Neural cell (in vitro differentiated cells): ENCODE results near the gene ADGRG6. TPM values are rescaled to one million over a fixed set of nuclear protein-coding genes. Genes with fewer than 3 reads are reported as not detected.

ENCODE experiments used
- H2AFZ ChIP-seq: fragments of 200-600, 300-800 bp; sonication (generic), shearing (Covaris generic); 2 replicates; pipeline ENCODE4 v1.6.0; 2014; ENCODE audit warnings: low read depth, mild to moderate bottlenecking, antibody characterized with exemption, low read length, moderate library complexity
- H3F3A ChIP-seq: fragments of 200-600 bp; shearing (Covaris generic); 2 replicates; pipeline ENCODE4 v1.6.1; 2016; ENCODE audit warnings: mild to moderate bottlenecking, moderate library complexity, mixed read lengths, antibody characterized with exemption, low read length; ENCODE audit not compliant: insufficient read depth, poor library complexity, severe bottlenecking
- H3K27ac ChIP-seq: fragments of 200-600, 300-800 bp; sonication (generic), shearing (Covaris generic); 2 replicates; pipeline ENCODE4 v1.5.1; 2014; ENCODE audit warnings: mild to moderate bottlenecking, low read length, moderate library complexity
- H3K27me3 ChIP-seq: fragments of 300-800, 200-600 bp; sonication (generic), shearing (Covaris generic); 2 replicates; pipeline ENCODE4 v1.6.0; 2014; ENCODE audit warnings: mild to moderate bottlenecking, low read depth, low read length, moderate library complexity; ENCODE audit not compliant: insufficient read depth
- H3K36me3 ChIP-seq: fragments of 300-800, 200-600 bp; sonication (generic), shearing (Covaris generic); 2 replicates; pipeline ENCODE4 v1.5.1; 2014; ENCODE audit warnings: mild to moderate bottlenecking, antibody characterized with exemption, low read length, moderate library complexity; ENCODE audit not compliant: insufficient read depth
- H3K4me2 ChIP-seq: fragments of 300-800, 200-600 bp; sonication (generic), shearing (Covaris generic); 2 replicates; pipeline ENCODE4 v1.6.0; 2014; ENCODE audit warnings: mild to moderate bottlenecking, low read length
- H3K4me3 ChIP-seq: fragments of 300-800, 200-600 bp; sonication (generic), shearing (Covaris generic); 2 replicates; pipeline ENCODE4 v1.5.1; 2014; ENCODE audit warnings: mild to moderate bottlenecking, low read length, moderate library complexity
- H3K79me2 ChIP-seq: fragments of 200-600 bp; shearing (Covaris generic); replicated peaks from 2 replicates; pipeline ENCODE4 v1.6.0; 2014; ENCODE audit warnings: mild to moderate bottlenecking, low read length, moderate library complexity; ENCODE audit not compliant: insufficient read depth
- H3K9ac ChIP-seq: fragments of 300-800, 200-600 bp; sonication (generic), shearing (Covaris generic); 2 replicates; pipeline ENCODE4 v1.6.1; 2016; ENCODE audit warnings: mild to moderate bottlenecking, low read length, mixed read lengths
- H3K9me2 ChIP-seq: fragments of 200-600 bp; shearing (Covaris generic); 2 replicates; pipeline ENCODE4 v1.6.1; 2016; ENCODE audit warnings: mild to moderate bottlenecking, low read length, mixed read lengths; ENCODE audit not compliant: insufficient read depth
- H3K9me3 ChIP-seq: fragments of 200-600, 300-800 bp; sonication (generic), shearing (Covaris generic); 2 replicates; pipeline ENCODE4 v1.6.1; 2016; ENCODE audit warnings: mild to moderate bottlenecking, mixed run types, low read length, moderate library complexity, mixed read lengths
- H4K20me1 ChIP-seq: fragments of 200-600 bp; shearing (Covaris generic); 2 replicates; pipeline ENCODE4 v1.6.1; 2016; ENCODE audit warnings: mild to moderate bottlenecking, mixed run types; ENCODE audit not compliant: insufficient read depth
- CTCF ChIP-seq: fragments of 450-650 bp; IDR thresholded peaks from 2 replicates; pipeline ENCODE4 v1.5.1; 2014; ENCODE audit warnings: antibody characterized with exemption, mild to moderate bottlenecking, moderate library complexity; ENCODE audit not compliant: poor library complexity, severe bottlenecking
- EP300 ChIP-seq: fragments of 450-650 bp; conservative IDR thresholded peaks from 2 replicates; pipeline ENCODE4 v1.6.1; 2014; ENCODE audit warnings: antibody characterized with exemption, mild to moderate bottlenecking, moderate library complexity; ENCODE audit not compliant: poor library complexity, severe bottlenecking
- EZH2 ChIP-seq: fragments of 200-600, 300-800 bp; shearing (Covaris generic), sonication (generic); IDR thresholded peaks from 2 replicates; pipeline ENCODE4 v1.6.1; 2014; ENCODE audit warnings: antibody characterized with exemption, low read length, borderline replicate concordance, mild to moderate bottlenecking; ENCODE audit not compliant: insufficient read depth, poor library complexity, severe bottlenecking
- MXI1 ChIP-seq: fragments of 450-650 bp; conservative IDR thresholded peaks from 2 replicates; pipeline ENCODE4 v1.6.1; 2014; ENCODE audit warnings: antibody characterized with exemption, mild to moderate bottlenecking; ENCODE audit not compliant: poor library complexity, severe bottlenecking
- POLR2AphosphoS5 ChIP-seq: IDR thresholded peaks from 2 replicates; pipeline ENCODE4 v1.6.1; 2012
- RAD21 ChIP-seq: fragments of 450-650 bp; conservative IDR thresholded peaks from 2 replicates; pipeline ENCODE4 v1.6.1; 2014; ENCODE audit warnings: antibody characterized with exemption, mild to moderate bottlenecking, moderate library complexity
- REST ChIP-seq: IDR thresholded peaks from 2 replicates; pipeline ENCODE4 v1.6.1; 2012; ENCODE audit warnings: borderline replicate concordance
- SMC3 ChIP-seq: fragments of 450-650 bp; conservative IDR thresholded peaks from 2 replicates; pipeline ENCODE4 v1.6.1; 2014; ENCODE audit warnings: antibody characterized with exemption, mild to moderate bottlenecking, moderate library complexity; ENCODE audit not compliant: poor library complexity
- TAF1 ChIP-seq: IDR thresholded peaks from 2 replicates; pipeline ENCODE4 v1.6.1; 2012; ENCODE audit warnings: low read depth
- polyA plus RNA-seq: library from polyadenylated mRNA; depleted of rRNA; stranded (reverse); fragments of >200 nt; gene quantifications from 2 replicates; pipeline ENCODE4 v1.2.3, GENCODE V29; 2014

The ADGRG6 gene
- polyA plus RNA-seq, 1 donor from 2014 or later: 0.37 TPM

GRCh38 chr6:142359271-142359960 is 57.6 kb downstream of the ADGRG6 start:
- no peaks in the 10 kb centered on the region for H3K9me3 ChIP-seq
- TF ChIP-seq MXI1 (no peak), POLR2AphosphoS5 (no peak), RAD21 (no peak), SMC3 (no peak), TAF1 (no peak), EP300 (no peak), CTCF (no peak), EZH2 (no peak), REST (no peak)
- H3K9ac ChIP-seq: no peak overlapping the region
- H4K20me1 ChIP-seq: no peaks in the 10 kb centered on the region
- H3K79me2 ChIP-seq: no peaks in the 10 kb centered on the region
- H3K9me2 ChIP-seq: no peaks in the 10 kb centered on the region
- no peak overlapping the region for H3K4me3 ChIP-seq
- no peak overlapping the region for H2AFZ ChIP-seq
- no peaks in the 10 kb centered on the region for H3F3A ChIP-seq
- no peaks in the 10 kb centered on the region for H3K27me3 ChIP-seq
- H3K27ac ChIP-seq: no peak overlapping the region
- no peak overlapping the region for H3K4me2 ChIP-seq
- no peaks in the 10 kb centered on the region for H3K36me3 ChIP-seq

GRCh38 chr6:142361345-142361744 is 59.5 kb downstream of the ADGRG6 start:
- H3K4me2 ChIP-seq: no peak overlapping the region

More at GRCh38 chr6:142361345-142361744, 59.5 kb downstream of the ADGRG6 start:
- Histone ChIP-seq H2AFZ (no peak overlapping the region), H3K27ac (no peak overlapping the region), H3F3A (no peaks in the 10 kb centered on the region), H3K9ac (no peak overlapping the region), H3K9me2 (no peaks in the 10 kb centered on the region), H4K20me1 (no peaks in the 10 kb centered on the region), H3K27me3 (no peaks in the 10 kb centered on the region), H3K36me3 (no peaks in the 10 kb centered on the region), H3K4me3 (no peak overlapping the region), H3K9me3 (no peaks in the 10 kb centered on the region), H3K79me2 (no peaks in the 10 kb centered on the region)
- no peak for TF ChIP-seq REST
